ENCODE measurements around the gene MT1M. TPM values are rescaled to one million over a fixed set of nuclear protein-coding genes. Genes with fewer than 3 reads are reported as not detected.
A peak's percentile ranks its signal among the peaks of the same experiment; 100 is the strongest.

MT1M gene
- total and polyA plus RNA-seq, 2 of the 4 experiments (the other 2 are of a cell fraction) = 0.10 TPM; not detected in 1

DNA sequence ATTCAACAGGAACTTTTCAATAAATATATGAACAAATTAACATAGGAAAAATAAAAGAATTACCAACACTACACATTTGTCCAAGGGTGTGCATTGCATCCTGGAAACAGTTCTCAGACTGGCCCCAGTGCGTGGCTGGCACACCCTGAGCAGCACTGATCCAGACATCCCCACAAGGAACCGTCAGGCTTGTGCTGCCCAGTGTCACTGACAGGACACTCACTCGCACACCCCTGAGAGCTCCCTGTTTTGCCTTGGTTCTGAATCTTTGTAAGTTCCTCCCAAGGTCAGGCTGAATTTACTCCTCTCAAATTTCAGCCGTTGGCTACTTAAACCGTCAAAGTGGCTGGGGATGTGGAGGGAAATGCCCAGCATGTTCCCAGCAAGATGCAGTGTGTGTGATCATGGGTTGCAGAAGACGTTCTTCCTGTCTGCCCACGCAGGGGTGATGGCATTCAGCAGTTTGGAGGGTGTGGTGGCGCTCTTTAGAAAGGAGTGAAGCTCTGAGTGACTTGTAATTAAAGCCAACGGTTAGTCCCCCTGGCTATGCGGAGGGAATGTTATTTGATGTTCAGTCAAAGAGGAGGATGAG is 22.3 kb upstream of the MT1M start (continued):
- TF ChIP-seq RCOR1 (IDR thresholded peaks at IDR 0.05; ENCODE audit: insufficient replicate concordance, low read length) (peak; percentile 39), MAZ (IDR thresholded peaks at IDR 0.05; ENCODE audit: borderline replicate concordance, low read depth, low read length) (peak; percentile 53; the same call in 1 of the 2 replicates), CEBPB (IDR thresholded peaks at IDR 0.05; ENCODE audit: low read depth, low read length) (peak; percentile 60; the same call in 1 of the 2 replicates)

DNA sequence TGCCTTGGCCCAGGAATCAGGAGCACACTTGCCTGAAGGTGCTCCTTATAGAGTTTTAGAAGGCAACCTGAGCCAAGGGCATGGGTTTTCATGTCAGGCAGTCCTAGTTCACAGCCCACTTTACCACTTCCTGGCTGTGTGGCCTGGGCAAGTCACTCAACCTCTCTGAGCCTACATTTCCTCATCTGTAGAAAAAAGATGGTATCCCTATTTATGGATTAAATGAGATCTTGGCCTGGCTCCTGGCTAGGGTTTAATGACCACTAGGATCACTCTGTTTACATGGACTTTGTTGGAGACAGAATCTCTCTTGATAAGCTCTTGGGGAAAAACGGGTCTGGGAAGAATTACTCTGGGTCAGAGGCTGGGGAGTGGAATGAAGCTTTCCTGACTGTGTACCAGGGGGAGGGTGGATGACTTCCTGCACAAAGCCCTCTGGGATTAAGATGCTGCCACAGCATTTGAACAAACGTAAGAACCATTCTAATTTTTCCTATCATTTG is 21.8 kb upstream of the MT1M start:
- in situ Hi-C loops (cut with MboI; ENCODE audit: low sequenced_read_pairs) = no loop called here
- TF ChIP-seq, protein P1, sequence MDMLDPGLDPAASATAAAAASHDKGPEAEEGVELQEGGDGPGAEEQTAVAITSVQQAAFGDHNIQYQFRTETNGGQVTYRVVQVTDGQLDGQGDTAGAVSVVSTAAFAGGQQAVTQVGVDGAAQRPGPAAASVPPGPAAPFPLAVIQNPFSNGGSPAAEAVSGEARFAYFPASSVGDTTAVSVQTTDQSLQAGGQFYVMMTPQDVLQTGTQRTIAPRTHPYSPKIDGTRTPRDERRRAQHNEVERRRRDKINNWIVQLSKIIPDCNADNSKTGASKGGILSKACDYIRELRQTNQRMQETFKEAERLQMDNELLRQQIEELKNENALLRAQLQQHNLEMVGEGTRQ (IDR thresholded peaks at IDR 0.05; ENCODE audit: low read depth, low read length) = no peak
- no peak for TF ChIP-seq FOS (IDR thresholded peaks at IDR 0.05; ENCODE audit: low read depth, low read length)
- no peak for TF ChIP-seq RFX5 (IDR thresholded peaks at IDR 0.05; ENCODE audit: low read depth, low read length)
- no peak for TF ChIP-seq POLR2A (IDR thresholded peaks at IDR 0.05; ENCODE audit: low read depth, low read length)
- TF ChIP-seq MXI1 (IDR thresholded peaks at IDR 0.05; ENCODE audit: borderline replicate concordance, low read depth, low read length) = no peak
- no peak for TF ChIP-seq SMC3 (IDR thresholded peaks at IDR 0.05; ENCODE audit: low read depth, low read length)
- TF ChIP-seq NFE2L2 (IDR thresholded peaks at IDR 0.05; ENCODE audit: low read depth, low read length) = no peak
- TF ChIP-seq, protein P2, sequence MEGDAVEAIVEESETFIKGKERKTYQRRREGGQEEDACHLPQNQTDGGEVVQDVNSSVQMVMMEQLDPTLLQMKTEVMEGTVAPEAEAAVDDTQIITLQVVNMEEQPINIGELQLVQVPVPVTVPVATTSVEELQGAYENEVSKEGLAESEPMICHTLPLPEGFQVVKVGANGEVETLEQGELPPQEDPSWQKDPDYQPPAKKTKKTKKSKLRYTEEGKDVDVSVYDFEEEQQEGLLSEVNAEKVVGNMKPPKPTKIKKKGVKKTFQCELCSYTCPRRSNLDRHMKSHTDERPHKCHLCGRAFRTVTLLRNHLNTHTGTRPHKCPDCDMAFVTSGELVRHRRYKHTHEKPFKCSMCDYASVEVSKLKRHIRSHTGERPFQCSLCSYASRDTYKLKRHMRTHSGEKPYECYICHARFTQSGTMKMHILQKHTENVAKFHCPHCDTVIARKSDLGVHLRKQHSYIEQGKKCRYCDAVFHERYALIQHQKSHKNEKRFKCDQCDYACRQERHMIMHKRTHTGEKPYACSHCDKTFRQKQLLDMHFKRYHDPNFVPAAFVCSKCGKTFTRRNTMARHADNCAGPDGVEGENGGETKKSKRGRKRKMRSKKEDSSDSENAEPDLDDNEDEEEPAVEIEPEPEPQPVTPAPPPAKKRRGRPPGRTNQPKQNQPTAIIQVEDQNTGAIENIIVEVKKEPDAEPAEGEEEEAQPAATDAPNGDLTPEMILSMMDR (conservative IDR thresholded peaks at IDR 0.05; ENCODE audit: low read depth, low read length) = no peak
- no peak for TF ChIP-seq CEBPB (IDR thresholded peaks at IDR 0.05; ENCODE audit: low read depth, low read length)
- TF ChIP-seq MAFK (IDR thresholded peaks at IDR 0.05; ENCODE audit: low read depth, low read length) = no peak
- TF ChIP-seq CHD1 (IDR thresholded peaks at IDR 0.05; ENCODE audit: low read depth, low read length) = no peak
- TF ChIP-seq MAZ (IDR thresholded peaks at IDR 0.05; ENCODE audit: borderline replicate concordance, low read depth, low read length) = no peak
- no peak for TF ChIP-seq BHLHE40 (IDR thresholded peaks at IDR 0.05; ENCODE audit: low read depth, low read length)
- TF ChIP-seq RCOR1 (IDR thresholded peaks at IDR 0.05; ENCODE audit: insufficient replicate concordance, low read length) = no peak

More for the DNA sequence above, 21.8 kb upstream of the MT1M start:
- intact Hi-C loops (cut with micrococcal nuclease) = no loop called here
- peak overlapping the region; percentile 88 for H4K5ac ChIP-seq (ENCODE audit: low read depth, low read length)
- peak overlapping the region; percentile 78 for H3K4me2 ChIP-seq (ENCODE audit: low read depth, low read length)
- H3K14ac ChIP-seq (replicated peaks; ENCODE audit: low read depth, low read length) = peak overlapping the region; percentile 83
- H3K56ac ChIP-seq (ENCODE audit: extremely low read depth, insufficient read depth, low read length) = peak overlapping the region; percentile 73
- peaks cover 11% of the 10 kb centered on the region for H4K20me1 ChIP-seq (ENCODE audit: insufficient read depth, low read length)
- peak; percentile 71 for DNase-seq
- peak overlapping the region; percentile 37 to 81 for H4K8ac ChIP-seq (ENCODE audit: low read depth in 2 of 2, low read length in 2 of 2)
- no peaks in the 10 kb centered on the region for H3K36me3 ChIP-seq (ENCODE audit: control insufficient read depth, insufficient read depth, low read length)
- peak overlapping the region; percentile 35; the same call in 1 of the 2 replicates for H3K4me3 ChIP-seq (ENCODE audit: insufficient read depth, low read depth, low read length)
- peak overlapping the region; percentile 73 for H2AK5ac ChIP-seq (ENCODE audit: low read depth, low read length)
- peak overlapping the region; percentile 52 for H2AFZ ChIP-seq (replicated peaks; ENCODE audit: low read length, poor library complexity)
- H2BK20ac ChIP-seq (ENCODE audit: low read depth, low read length) = peak overlapping the region; percentile 71
- H2BK120ac ChIP-seq (ENCODE audit: low read depth, low read length) = peak overlapping the region; percentile 96
- H3K9me1 ChIP-seq (ENCODE audit: insufficient read depth, low read length) = peaks cover 20% of the 10 kb centered on the region
- H3K4ac ChIP-seq (ENCODE audit: low read depth, low read length) = peak overlapping the region; percentile 82
- H3K4me1 ChIP-seq (ENCODE audit: control insufficient read depth, insufficient read depth, low read length) = peaks cover 36% of the 10 kb centered on the region
- peak overlapping the region; percentile 70 for H3K27ac ChIP-seq (ENCODE audit: insufficient read depth, low read length)
- H2BK15ac ChIP-seq (ENCODE audit: low read depth, low read length) = peak overlapping the region; percentile 55
- H2BK5ac ChIP-seq (ENCODE audit: low read depth, low read length, poor library complexity, severe bottlenecking) = peak overlapping the region; percentile 98
- H3K9me3 ChIP-seq (ENCODE audit: control insufficient read depth, insufficient read depth, low read length) = no peaks in the 10 kb centered on the region
- H3K18ac ChIP-seq (ENCODE audit: low read depth, low read length) = peak overlapping the region; percentile 90
- ChIA-PET CTCF (interaction anchor here (1.6 kb wide), 1 partner anchor 10 kb away, joined by 4 read pairs; no protein-coding TSS in a partner anchor), POLR2A (ENCODE audit: unreplicated experiment) (no interaction called here)
- WGBS, 2 experiments (ENCODE audit: extremely low coverage in 2 of 2, insufficient read length in 1 of 2) = no CpG with 5 or more reads among the region's 2 CpGs
- H3K23ac ChIP-seq (ENCODE audit: low read depth, low read length) = peak overlapping the region; percentile 89
- H2AK9ac ChIP-seq (replicated peaks; ENCODE audit: low read depth, low read length, poor library complexity) = peak overlapping the region; percentile 21
- peaks cover 2 to 51% of the 10 kb centered on the region in 2 experiments; a peak in 3 of 4 replicates for H3K79me1 ChIP-seq (ENCODE audit: low read depth in 1 of 2, low read length in 2 of 2)
- peak overlapping the region; percentile 90 for H4K91ac ChIP-seq (ENCODE audit: insufficient read depth, low read depth, low read length)
- no TSS peak for BruUV-seq (replicated peaks)
- no peaks in the 10 kb centered on the region for H3K27me3 ChIP-seq (ENCODE audit: control insufficient read depth, insufficient read depth, low read length)
- peak overlapping the region; percentile 28 for H3K9ac ChIP-seq (ENCODE audit: low read depth, low read length)
- ATAC-seq (ENCODE audit: low read depth) = no peak
- dilution Hi-C loops (cut with HindIII; ENCODE audit: low sequenced_read_pairs, unreplicated experiment) = no loop called here
